Left ventricle myocardium superior (tissue), 1 donor: Measurements from ENCODE around the gene TMC6. TPM values are rescaled to one million over a fixed set of nuclear protein-coding genes. Genes with fewer than 3 reads are reported as not detected.
"Not testable (repeated sequence)": the region's sequence is repeated elsewhere in the genome, so short reads cannot be mapped to it uniquely, and the experiment has no call there.

Source experiments
- ATAC-seq: fragments of 200-7000 bp; cut with Tn5 transposase; one replicate; pipeline ENCODE4 v1.9.1; 2020; ENCODE audit warnings: mild to moderate bottlenecking, moderate library complexity
- DNase-seq: peaks from one replicate; pipeline ENCODE4 v3.0.0-alpha.2; 2020
- intact Hi-C: fragments of 100-400 bp; cut with micrococcal nuclease; formaldehyde crosslinking; loops from one replicate; pipeline ENCODE4 v1.11.0; 2022
- total RNA-seq: library from RNA; stranded (reverse); fragmentation: NEBNext Ultra II Directional; extraction: Animal tissue kit (Norgen Biotek cat#: 25700); gene quantifications from one replicate; pipeline ENCODE4 v1.2.1, GENCODE V29; 2021
- donor health status: DM: no; HTN: yes; CAD: no; lungs with severe emphysema.

TMC6 gene
- total RNA-seq, 1 donor from 2014 or later, result 69.2 TPM

GRCh38 chr17:78101112-78101511, 27.4 kb downstream of the TMC6 start:
- DNase-seq (no peak), ATAC-seq (no peak)
- intact Hi-C loops, result no loop called here

GRCh38 chr17:78096093-78096492, 32.5 kb downstream of the TMC6 start:
- ATAC-seq, result no peak
- intact Hi-C loops, result no loop called here
- no peak for DNase-seq

- no peak for ATAC-seq
- DNase-seq, result no peak
Observed at GRCh38 chr17:78095035-78095434, 33.5 kb downstream of the TMC6 start.

GRCh38 chr17:78092794-78093324, 35.7 kb downstream of the TMC6 start:
- no peak for ATAC-seq
- DNase-seq, result no peak
- intact Hi-C loops, result no loop called here

More at GRCh38 chr17:78095035-78095434, 33.5 kb downstream of the TMC6 start:
- intact Hi-C loops, result no loop called here

GRCh38 chr17:78089576-78090281, 38.8 kb downstream of the TMC6 start:
- DNase-seq (no peak), ATAC-seq (peak; percentile 34)
- intact Hi-C loops, result no loop called here

GRCh38 chr17:78088529-78088928, 40.0 kb downstream of the TMC6 start:
- intact Hi-C loops, result no loop called here
- DNase-seq (no peak), ATAC-seq (peak; percentile 36)

- no peak for DNase-seq
- ATAC-seq, result no peak
- intact Hi-C loops, result no loop called here
Observed at GRCh38 chr17:78086740-78087139, 41.8 kb downstream of the TMC6 start.

GRCh38 chr17:78082988-78083387, 45.6 kb downstream of the TMC6 start:
- intact Hi-C loops, result no loop called here
- peak; percentile 40 for ATAC-seq
- no peak for DNase-seq

GRCh38 chr17:78082355-78082872, 46.1 kb downstream of the TMC6 start:
- peak; percentile 33 for ATAC-seq
- DNase-seq, intact Hi-C loops: not testable (repeated sequence)

- intact Hi-C loops, result no loop called here
- ATAC-seq (peak; percentile 17), DNase-seq (no peak)
Observed at GRCh38 chr17:78081551-78081950, 47.0 kb downstream of the TMC6 start.

GRCh38 chr17:78079253-78079652, 49.3 kb downstream of the TMC6 start:
- peak; percentile 85 for ATAC-seq
- intact Hi-C loops, result no loop called here
- DNase-seq, result peak; percentile 45

- intact Hi-C loops, result no loop called here
- ATAC-seq, result no peak
- DNase-seq, result no peak
Observed at GRCh38 chr17:78075545-78075944, 53.0 kb downstream of the TMC6 start.

- DNase-seq (no peak), ATAC-seq (no peak)
- intact Hi-C loops, result no loop called here
Observed at GRCh38 chr17:78075011-78075410, 53.5 kb downstream of the TMC6 start.

GRCh38 chr17:78072961-78073360, 55.6 kb downstream of the TMC6 start:
- intact Hi-C loops, result no loop called here
- DNase-seq (no peak), ATAC-seq (no peak)

GRCh38 chr17:78069695-78070094, 58.9 kb downstream of the TMC6 start:
- intact Hi-C loops, result no loop called here
- DNase-seq (no peak), ATAC-seq (no peak)

GRCh38 chr17:78066976-78067375, 61.6 kb downstream of the TMC6 start:
- DNase-seq, ATAC-seq, intact Hi-C loops: not testable (repeated sequence)

GRCh38 chr17:78064708-78065107, 63.8 kb downstream of the TMC6 start:
- no peak for DNase-seq
- no peak for ATAC-seq
- intact Hi-C loops, result no loop called here

GRCh38 chr17:78063489-78063888, 65.1 kb downstream of the TMC6 start:
- no peak for ATAC-seq
- intact Hi-C loops, result no loop called here
- no peak for DNase-seq

GRCh38 chr17:78062596-78062995, 66.0 kb downstream of the TMC6 start:
- ATAC-seq (no peak), DNase-seq (no peak)
- intact Hi-C loops, result no loop called here
